NT2/D1 (cell line): ENCODE data around the gene NT5E.

Experiments
- DNase-seq: peaks from one replicate; pipeline ENCODE4 v3.0.0-alpha.2; 2011; ENCODE audit warnings: low read depth, low spot score
- H3K27me3 ChIP-seq: 2 replicates; pipeline ENCODE4 v1.6.0; 2011; ENCODE audit warnings: mild to moderate bottlenecking; ENCODE audit not compliant: insufficient read length, insufficient read depth
- H3K36me3 ChIP-seq: 2 replicates; pipeline ENCODE4 v1.6.1; 2011; ENCODE audit warnings: mild to moderate bottlenecking, low read length, mixed read lengths; ENCODE audit not compliant: insufficient read depth, insufficient read length
- H3K4me1 ChIP-seq: 2 replicates; pipeline ENCODE4 v1.5.1; 2011; ENCODE audit not compliant: insufficient read depth, insufficient read length
- H3K4me3 ChIP-seq: 2 replicates; pipeline ENCODE4 v1.5.1; 2011; ENCODE audit warnings: low read depth; ENCODE audit not compliant: insufficient read length
- H3K9ac ChIP-seq: 2 replicates; pipeline ENCODE4 v1.6.0; 2011; ENCODE audit warnings: low read depth; ENCODE audit not compliant: insufficient read length
- H3K9me3 ChIP-seq: 2 replicates; pipeline ENCODE4 v1.5.1; 2011; ENCODE audit warnings: mild to moderate bottlenecking, low read length; ENCODE audit not compliant: insufficient read depth
- SUZ12 ChIP-seq: IDR thresholded peaks from 2 replicates; pipeline ENCODE4 v1.6.1; 2011; ENCODE audit not compliant: insufficient read length, insufficient read depth; ENCODE audit errors: extremely low read depth
- YY1 ChIP-seq: IDR thresholded peaks from 2 replicates; pipeline ENCODE4 v1.6.1; 2011; ENCODE audit not compliant: insufficient read length, insufficient read depth
- ZNF274 ChIP-seq: IDR thresholded peaks from 2 replicates; pipeline ENCODE4 v1.6.1; 2011; ENCODE audit warnings: mild to moderate bottlenecking, low read depth, low read length

Gene NT5E

DNA sequence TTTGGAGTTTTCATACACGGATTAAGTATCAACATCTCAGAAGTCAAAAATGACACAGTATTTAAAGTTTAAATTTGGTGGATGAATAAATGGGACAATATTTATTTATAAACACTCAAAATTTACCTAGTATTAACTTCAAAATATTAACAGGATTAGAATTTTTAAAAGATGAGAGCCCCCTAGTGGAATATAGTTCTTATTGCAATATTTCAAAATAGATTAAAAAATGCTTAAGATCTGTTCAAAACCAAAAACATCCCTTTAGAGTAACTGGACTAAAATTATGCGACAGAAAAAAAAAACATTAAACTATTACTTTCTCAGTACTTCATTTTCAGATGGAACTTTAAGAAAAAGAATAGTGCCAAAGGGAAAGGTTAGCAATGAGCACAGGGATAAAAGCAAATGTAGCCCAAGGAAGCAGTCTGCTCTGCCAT lies 87.2 kb downstream of the NT5E start:
- peaks cover 9% of the 10 kb centered on the region for H3K36me3 ChIP-seq
- DNase-seq = no peak

DNA sequence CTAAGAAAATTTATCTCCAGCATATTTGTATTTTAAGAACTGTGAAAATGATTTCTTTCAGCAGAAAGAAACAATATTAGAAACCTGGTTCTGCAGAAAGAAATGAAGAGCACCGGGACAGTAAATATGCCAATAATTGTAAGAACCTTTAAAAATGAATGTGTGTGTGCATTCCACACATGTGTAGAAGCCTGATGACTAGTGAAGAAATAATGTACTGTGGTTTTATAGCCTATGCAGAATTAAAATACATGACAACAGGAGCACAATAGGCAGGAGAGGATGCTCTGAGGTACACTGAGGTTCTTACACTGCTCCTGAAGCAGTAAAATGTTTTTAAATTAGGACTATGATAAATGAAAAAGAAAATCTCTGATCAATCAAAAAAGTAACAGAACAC lies 94.9 kb downstream of the NT5E start:
- Histone ChIP-seq H3K27me3 (no peaks in the 10 kb centered on the region), H3K36me3 (peaks cover 13% of the 10 kb centered on the region), H3K4me1 (no peaks in the 10 kb centered on the region), H3K4me3 (no peak overlapping the region), H3K9ac (no peak overlapping the region), H3K9me3 (no peaks in the 10 kb centered on the region)
- TF ChIP-seq ZNF274 (no peak), SUZ12 (no peak), YY1 (no peak)
- DNase-seq = no peak

More for the DNA sequence above, 87.2 kb downstream of the NT5E start:
- Histone ChIP-seq H3K9ac (no peak overlapping the region), H3K4me1 (no peaks in the 10 kb centered on the region), H3K4me3 (no peak overlapping the region), H3K9me3 (no peaks in the 10 kb centered on the region), H3K27me3 (no peaks in the 10 kb centered on the region)
- no peak for TF ChIP-seq SUZ12
- TF ChIP-seq ZNF274 = no peak
- TF ChIP-seq YY1 = no peak
